SK-N-SH (cell line): ENCODE results near the gene YAP1. TPM values are rescaled to one million over a fixed set of nuclear protein-coding genes. Genes with fewer than 3 reads are reported as not detected.

Experiments used
- CTCF ChIA-PET: fragments of 300-600, 350-600 bp; formaldehyde crosslinking; extraction: SDS; loops from one replicate; lab custom pipeline; 2021; lab: Yijun Ruan, JAX
- POLR2A ChIA-PET: fragments of 350-600 bp; sonication (Branson Sonifier 250); formaldehyde crosslinking; extraction: SDS; loops from one replicate; lab custom pipeline; 2020; ENCODE audit warnings: antibody characterized with exemption, inconsistent platforms; lab: Yijun Ruan, JAX
- DNase-seq: peaks from one replicate; pipeline ENCODE4 v3.0.0; 2012
- H2AFZ ChIP-seq: fragments of 200-600 bp; sonication (generic); 2 replicates; pipeline ENCODE4 v1.8.1; 2016; ENCODE audit warnings: antibody characterized with exemption, mild to moderate bottlenecking, low read depth
- H3F3A ChIP-seq: fragments of 200-600 bp; sonication (generic); replicated peaks from 2 replicates; pipeline ENCODE3; 2016; ENCODE audit warnings: antibody characterized with exemption, mild to moderate bottlenecking; ENCODE audit not compliant: insufficient read depth
- H3K27ac ChIP-seq, 2 experiments: fragments of 200-500 bp in 1 of 2; fragments of 200-600 bp in 1 of 2; sonication (Bioruptor generic) in 1 of 2; sonication (generic), shearing (Covaris generic) in 1 of 2; 2 replicates each; pipeline versions ENCODE4 v1.5.1 to v1.6.1; 2014 to 2016; ENCODE audit warnings: low read depth in 2 of 2, inconsistent platforms in 1 of 2, low read length in 1 of 2, mild to moderate bottlenecking in 1 of 2, mixed read lengths in 1 of 2
- H3K27me3 ChIP-seq: fragments of 200-600 bp; sonication (generic), shearing (Covaris generic); 2 replicates; pipeline ENCODE4 v1.6.1; 2016; ENCODE audit warnings: mixed run types; ENCODE audit not compliant: insufficient read depth
- H3K36me3 ChIP-seq, 2 experiments: fragments of 200-500 bp in 1 of 2; fragments of 200-600 bp in 1 of 2; sonication (Bioruptor generic) in 1 of 2; sonication (generic) in 1 of 2; replicated peaks in 1 of 2; 2 replicates each; pipeline versions ENCODE3 to v1.5.1; 2014 to 2016; ENCODE audit warnings: low read length in 1 of 2, mild to moderate bottlenecking in 1 of 2; ENCODE audit not compliant: insufficient read depth in 2 of 2, control insufficient read depth in 1 of 2
- H3K4me1 ChIP-seq, 2 experiments: fragments of 200-500 bp in 1 of 2; fragments of 200-600 bp in 1 of 2; sonication (Bioruptor generic) in 1 of 2; sonication (generic), shearing (Covaris generic) in 1 of 2; 2 replicates each; pipeline versions ENCODE4 v1.5.1 to v1.6.1; 2014 to 2016; ENCODE audit warnings: low read depth in 1 of 2, low read length in 1 of 2, mixed run types in 1 of 2; ENCODE audit not compliant: insufficient read depth in 2 of 2, control insufficient read depth in 1 of 2
- H3K4me2 ChIP-seq: fragments of 200-600 bp; sonication (generic), shearing (Covaris generic); 2 replicates; pipeline ENCODE4 v1.6.1; 2017; ENCODE audit warnings: mixed run types
- H3K4me3 ChIP-seq, 2 experiments: fragments of 200-500 bp in 1 of 2; fragments of 200-600 bp in 1 of 2; sonication (Bioruptor generic) in 1 of 2; sonication (generic), shearing (Covaris generic) in 1 of 2; 2 replicates each; pipeline versions ENCODE4 v1.5.1 to v1.8.1; 2014 to 2016; ENCODE audit warnings: low read depth in 2 of 2, inconsistent platforms in 1 of 2, low read length in 1 of 2, mild to moderate bottlenecking in 1 of 2, mixed read lengths in 1 of 2, moderate library complexity in 1 of 2
- H3K79me2 ChIP-seq: fragments of 200-600 bp; sonication (generic); 2 replicates; pipeline ENCODE4 v1.8.1; 2017; ENCODE audit warnings: mild to moderate bottlenecking; ENCODE audit not compliant: insufficient read depth
- H3K9ac ChIP-seq: fragments of 200-600 bp; sonication (generic); 2 replicates; pipeline ENCODE4 v1.6.1; 2017; ENCODE audit warnings: mixed run types
- H3K9me2 ChIP-seq: fragments of 200-600 bp; sonication (generic); 2 replicates; pipeline ENCODE4 v1.6.1; 2017; ENCODE audit warnings: mixed run types
- H3K9me3 ChIP-seq: fragments of 200-600 bp; sonication (generic); 2 replicates; pipeline ENCODE4 v1.6.1; 2017; ENCODE audit warnings: mixed run types, mild to moderate bottlenecking, moderate library complexity
- H4K20me1 ChIP-seq: fragments of 200-600 bp; sonication (generic); 2 replicates; pipeline ENCODE4 v1.6.1; 2017; ENCODE audit warnings: mild to moderate bottlenecking, mixed run types; ENCODE audit not compliant: insufficient read depth
- FOXJ3 ChIP-seq: sonication (generic); formaldehyde crosslinking; IDR thresholded peaks from 2 replicates; pipeline ENCODE4 v1.5.1; 2020; ENCODE audit warnings: mild to moderate bottlenecking, missing genetic modification reagents
- FOXM1 ChIP-seq: IDR thresholded peaks from 2 replicates; pipeline ENCODE4 v1.4.0; 2012; ENCODE audit warnings: low read depth, mild to moderate bottlenecking
- GABPA ChIP-seq: IDR thresholded peaks from 2 replicates; pipeline ENCODE4 v1.4.0; 2012; ENCODE audit warnings: low read depth, mild to moderate bottlenecking
- JUND ChIP-seq: IDR thresholded peaks from 2 replicates; pipeline ENCODE4 v1.4.0; 2012
- NFIC ChIP-seq: IDR thresholded peaks from 2 replicates; pipeline ENCODE4 v1.4.0; 2012; ENCODE audit warnings: borderline replicate concordance
- POLR2AphosphoS5 ChIP-seq: IDR thresholded peaks from 2 replicates; pipeline ENCODE4 v1.6.1; 2012; ENCODE audit warnings: low read depth, low read length
- RAD21 ChIP-seq: IDR thresholded peaks from 2 replicates; pipeline ENCODE4 v1.6.1; 2012; ENCODE audit warnings: mild to moderate bottlenecking, low read length
- RCOR1 ChIP-seq: fragments of 150-350 bp; IDR thresholded peaks from 2 replicates; pipeline ENCODE4 v1.6.1; 2017; ENCODE audit warnings: antibody characterized with exemption, low read length
- RXRA ChIP-seq: IDR thresholded peaks from 2 replicates; pipeline ENCODE4 v1.4.0; 2012; ENCODE audit warnings: low read depth, mild to moderate bottlenecking, borderline replicate concordance
- SIN3A ChIP-seq: IDR thresholded peaks from 2 replicates; pipeline ENCODE4 v1.6.1; 2012; ENCODE audit warnings: low read depth, mild to moderate bottlenecking, low read length, moderate library complexity, borderline replicate concordance
- YY1 ChIP-seq: IDR thresholded peaks from 2 replicates; pipeline ENCODE4 v1.4.0; 2012; ENCODE audit warnings: low read depth, mild to moderate bottlenecking
- WGBS: methylation state at CpG from one replicate; pipeline ENCODE4 v1.1.6; 2017; ENCODE audit warnings: low lambda C conversion rate; 5-methylcytosine and 5-hydroxymethylcytosine counted together
- polyA plus RNA-seq, 3 experiments: library from polyadenylated mRNA; depleted of rRNA; stranded (reverse); fragments of >200 nt; gene quantifications; 2 replicates each; pipeline ENCODE4 v1.2.3, GENCODE V29; 2012
- TF ChIP-seq, protein P1 (sequence below): IDR thresholded peaks from 2 replicates; pipeline ENCODE4 v1.4.0; 2012; ENCODE audit warnings: low read depth, borderline replicate concordance
- TF ChIP-seq, protein P2 (sequence below): fragments of 150-350 bp; IDR thresholded peaks from 2 replicates; pipeline ENCODE4 v1.6.1; 2016; ENCODE audit warnings: mild to moderate bottlenecking, low read depth, low read length
- TF ChIP-seq, protein P3 (sequence below): IDR thresholded peaks from 2 replicates; pipeline ENCODE4 v1.4.0; 2012; ENCODE audit warnings: low read depth

Gene YAP1
- polyA plus RNA-seq, 1 of the 3 experiments (the other 2 are of a cell fraction): 53.2 TPM

GRCh38 chr11:102177974-102178631, 67.9 kb downstream of the YAP1 start (continued):
- TF ChIP-seq, protein P1, sequence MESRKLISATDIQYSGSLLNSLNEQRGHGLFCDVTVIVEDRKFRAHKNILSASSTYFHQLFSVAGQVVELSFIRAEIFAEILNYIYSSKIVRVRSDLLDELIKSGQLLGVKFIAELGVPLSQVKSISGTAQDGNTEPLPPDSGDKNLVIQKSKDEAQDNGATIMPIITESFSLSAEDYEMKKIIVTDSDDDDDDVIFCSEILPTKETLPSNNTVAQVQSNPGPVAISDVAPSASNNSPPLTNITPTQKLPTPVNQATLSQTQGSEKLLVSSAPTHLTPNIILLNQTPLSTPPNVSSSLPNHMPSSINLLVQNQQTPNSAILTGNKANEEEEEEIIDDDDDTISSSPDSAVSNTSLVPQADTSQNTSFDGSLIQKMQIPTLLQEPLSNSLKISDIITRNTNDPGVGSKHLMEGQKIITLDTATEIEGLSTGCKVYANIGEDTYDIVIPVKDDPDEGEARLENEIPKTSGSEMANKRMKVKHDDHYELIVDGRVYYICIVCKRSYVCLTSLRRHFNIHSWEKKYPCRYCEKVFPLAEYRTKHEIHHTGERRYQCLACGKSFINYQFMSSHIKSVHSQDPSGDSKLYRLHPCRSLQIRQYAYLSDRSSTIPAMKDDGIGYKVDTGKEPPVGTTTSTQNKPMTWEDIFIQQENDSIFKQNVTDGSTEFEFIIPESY: no peak
- TF ChIP-seq RXRA (peak; percentile 52; the same call in 1 of the 2 replicates), GABPA (0 out of 2 replicates have a peak, but pooled peaks have one; percentile 26), FOXM1 (peak; percentile 84), NFIC (peak; percentile 13; the same call in 1 of the 2 replicates), YY1 (no peak), POLR2AphosphoS5 (peak; percentile 34; the same call in 1 of the 2 replicates), JUND (peak; percentile 88)
- TF ChIP-seq, protein P2, sequence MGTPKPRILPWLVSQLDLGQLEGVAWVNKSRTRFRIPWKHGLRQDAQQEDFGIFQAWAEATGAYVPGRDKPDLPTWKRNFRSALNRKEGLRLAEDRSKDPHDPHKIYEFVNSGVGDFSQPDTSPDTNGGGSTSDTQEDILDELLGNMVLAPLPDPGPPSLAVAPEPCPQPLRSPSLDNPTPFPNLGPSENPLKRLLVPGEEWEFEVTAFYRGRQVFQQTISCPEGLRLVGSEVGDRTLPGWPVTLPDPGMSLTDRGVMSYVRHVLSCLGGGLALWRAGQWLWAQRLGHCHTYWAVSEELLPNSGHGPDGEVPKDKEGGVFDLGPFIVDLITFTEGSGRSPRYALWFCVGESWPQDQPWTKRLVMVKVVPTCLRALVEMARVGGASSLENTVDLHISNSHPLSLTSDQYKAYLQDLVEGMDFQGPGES: no peak
- TF ChIP-seq, protein P3, sequence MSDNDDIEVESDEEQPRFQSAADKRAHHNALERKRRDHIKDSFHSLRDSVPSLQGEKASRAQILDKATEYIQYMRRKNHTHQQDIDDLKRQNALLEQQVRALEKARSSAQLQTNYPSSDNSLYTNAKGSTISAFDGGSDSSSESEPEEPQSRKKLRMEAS: 0 out of 2 replicates have a peak, but pooled peaks have one; percentile 26

DNA sequence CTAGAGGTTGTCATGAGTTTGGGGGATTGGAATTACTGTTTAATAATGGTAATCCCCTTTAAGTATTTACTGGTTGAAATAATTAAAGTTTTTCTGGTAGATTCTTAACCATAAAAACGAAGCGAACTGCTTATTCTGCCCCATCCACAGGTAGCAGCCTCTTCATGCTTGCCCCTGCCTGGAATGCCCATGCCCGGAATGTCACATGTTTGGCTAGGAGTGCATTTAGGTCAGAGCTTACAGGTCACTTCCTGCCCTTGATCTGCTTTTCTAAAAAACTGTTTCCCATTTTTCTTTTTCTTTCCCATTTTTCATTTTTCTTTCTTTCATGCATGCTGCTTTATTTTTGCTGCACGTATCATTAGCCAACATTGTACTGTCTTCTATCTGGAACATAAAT, 69.1 kb downstream of the YAP1 start:
- CTCF ChIA-PET: interaction anchor here (0.9 kb wide), 1 partner anchor 41 kb away, joined by 3 read pairs; no protein-coding TSS in a partner anchor
- WGBS: 83% methylated on average over 4 of the region's 4 CpGs
- H3K27ac ChIP-seq: peak overlapping the region in 1 of 2 experiments; percentile 92; a peak in 3 of 4 replicates

More for the DNA sequence above, 69.1 kb downstream of the YAP1 start:
- Histone ChIP-seq H3K4me1 (peaks cover 0 to 13% of the 10 kb centered on the region in 2 experiments; a peak in 1 of 4 replicates), H3K9ac (no peak overlapping the region), H2AFZ (no peak overlapping the region), H3K79me2 (peaks cover 79% of the 10 kb centered on the region), H3K9me3 (no peaks in the 10 kb centered on the region), H3K4me2 (no peak overlapping the region), H3K36me3 (peaks cover 2 to 52% of the 10 kb centered on the region in 2 experiments), H4K20me1 (no peaks in the 10 kb centered on the region), H3F3A (peaks cover 47% of the 10 kb centered on the region), H3K4me3 (no peak overlapping the region), H3K9me2 (no peaks in the 10 kb centered on the region), H3K27me3 (no peaks in the 10 kb centered on the region)
- no peak for DNase-seq
- POLR2A ChIA-PET: no interaction called here
- TF ChIP-seq YY1 (no peak), RAD21 (no peak), FOXJ3 (CRISPR knock-in tag) (no peak), SIN3A (no peak), RCOR1 (no peak)
- TF ChIP-seq, protein P1: no peak
